Measurements from ENCODE around the gene METTL6.
A peak's percentile ranks its signal among the peaks of the same experiment; 100 is the strongest.

- TF ChIP-seq CTCF (IDR thresholded peaks at IDR 0.05), result peak; percentile 49 to 74 (median 64)
- TF ChIP-seq POLR2A (IDR thresholded peaks at IDR 0.05), result no peak
These were observed 21.8 kb downstream of the METTL6 start for GRCh38 chr3:15405448-15406050.

Data from heart left ventricle (tissue), 13 donors.